Mesothelial cell of epicardium (in vitro differentiated cells): ENCODE data around the gene PPP2R2B. TPM values are rescaled to one million over a fixed set of nuclear protein-coding genes. Genes with fewer than 3 reads are reported as not detected.

ENCODE experiments used
- DNase-seq, 2 experiments: peaks; one replicate each; pipeline ENCODE4 v3.0.0; 2021; ENCODE audit warnings: low spot score in 2 of 2; ENCODE audit not compliant: unreplicated experiment in 2 of 2
- H3K27ac Mint-ChIP-seq: 2 replicates; pipeline ENCODE4 v1.8.0; 2021; ENCODE audit warnings: mixed read lengths
- H3K27me3 Mint-ChIP-seq: 2 replicates; pipeline ENCODE4 v1.8.0; 2021; ENCODE audit warnings: low read depth, mixed read lengths
- H3K36me3 Mint-ChIP-seq: 2 replicates; pipeline ENCODE4 v1.8.0; 2021; ENCODE audit warnings: mixed read lengths
- H3K4me1 Mint-ChIP-seq: 2 replicates; pipeline ENCODE4 v1.8.0; 2021; ENCODE audit warnings: mixed read lengths
- H3K4me3 Mint-ChIP-seq: 2 replicates; pipeline ENCODE4 v1.8.0; 2021; ENCODE audit warnings: mild to moderate bottlenecking, moderate library complexity, mixed read lengths
- H3K9me3 Mint-ChIP-seq: 2 replicates; pipeline ENCODE4 v1.8.0; 2021; ENCODE audit warnings: mixed read lengths
- total RNA-seq: library from RNA; stranded (reverse); gene quantifications from 3 replicates; pipeline ENCODE4 v1.2.1, GENCODE V29; 2021
- TF ChIP-seq, protein P1 (sequence below): fragments of 200-600 bp; sonication (generic); IDR thresholded peaks from one replicate; pipeline ENCODE4 v1.5.0; 2021; ENCODE audit warnings: antibody characterized with exemption; ENCODE audit not compliant: unreplicated experiment

PPP2R2B gene
- total RNA-seq, 1 donor from 2014 or later = 18.2 TPM

- H3K9me3 Mint-ChIP-seq = no peaks in the 10 kb centered on the region
- no peak overlapping the region for H3K27ac Mint-ChIP-seq
- no peak overlapping the region for H3K4me3 Mint-ChIP-seq
- no peaks in the 10 kb centered on the region for H3K27me3 Mint-ChIP-seq
- TF ChIP-seq, protein P1, sequence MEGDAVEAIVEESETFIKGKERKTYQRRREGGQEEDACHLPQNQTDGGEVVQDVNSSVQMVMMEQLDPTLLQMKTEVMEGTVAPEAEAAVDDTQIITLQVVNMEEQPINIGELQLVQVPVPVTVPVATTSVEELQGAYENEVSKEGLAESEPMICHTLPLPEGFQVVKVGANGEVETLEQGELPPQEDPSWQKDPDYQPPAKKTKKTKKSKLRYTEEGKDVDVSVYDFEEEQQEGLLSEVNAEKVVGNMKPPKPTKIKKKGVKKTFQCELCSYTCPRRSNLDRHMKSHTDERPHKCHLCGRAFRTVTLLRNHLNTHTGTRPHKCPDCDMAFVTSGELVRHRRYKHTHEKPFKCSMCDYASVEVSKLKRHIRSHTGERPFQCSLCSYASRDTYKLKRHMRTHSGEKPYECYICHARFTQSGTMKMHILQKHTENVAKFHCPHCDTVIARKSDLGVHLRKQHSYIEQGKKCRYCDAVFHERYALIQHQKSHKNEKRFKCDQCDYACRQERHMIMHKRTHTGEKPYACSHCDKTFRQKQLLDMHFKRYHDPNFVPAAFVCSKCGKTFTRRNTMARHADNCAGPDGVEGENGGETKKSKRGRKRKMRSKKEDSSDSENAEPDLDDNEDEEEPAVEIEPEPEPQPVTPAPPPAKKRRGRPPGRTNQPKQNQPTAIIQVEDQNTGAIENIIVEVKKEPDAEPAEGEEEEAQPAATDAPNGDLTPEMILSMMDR = no peak
- no peaks in the 10 kb centered on the region for H3K36me3 Mint-ChIP-seq
- DNase-seq = no peak
- peaks cover 25% of the 10 kb centered on the region for H3K4me1 Mint-ChIP-seq
Observed at GRCh38 chr5:146671561-146672295, 206.8 kb downstream of the PPP2R2B start.

GRCh38 chr5:146669656-146670055 lies 208.9 kb downstream of the PPP2R2B start:
- Mint-ChIP-seq H3K27ac (no peak overlapping the region), H3K4me1 (peaks cover 10% of the 10 kb centered on the region), H3K36me3 (peaks cover 7% of the 10 kb centered on the region), H3K9me3 (peaks cover 1% of the 10 kb centered on the region), H3K27me3 (no peaks in the 10 kb centered on the region), H3K4me3 (no peak overlapping the region)
- DNase-seq = no peak
- TF ChIP-seq, protein P1 = no peak

DNA sequence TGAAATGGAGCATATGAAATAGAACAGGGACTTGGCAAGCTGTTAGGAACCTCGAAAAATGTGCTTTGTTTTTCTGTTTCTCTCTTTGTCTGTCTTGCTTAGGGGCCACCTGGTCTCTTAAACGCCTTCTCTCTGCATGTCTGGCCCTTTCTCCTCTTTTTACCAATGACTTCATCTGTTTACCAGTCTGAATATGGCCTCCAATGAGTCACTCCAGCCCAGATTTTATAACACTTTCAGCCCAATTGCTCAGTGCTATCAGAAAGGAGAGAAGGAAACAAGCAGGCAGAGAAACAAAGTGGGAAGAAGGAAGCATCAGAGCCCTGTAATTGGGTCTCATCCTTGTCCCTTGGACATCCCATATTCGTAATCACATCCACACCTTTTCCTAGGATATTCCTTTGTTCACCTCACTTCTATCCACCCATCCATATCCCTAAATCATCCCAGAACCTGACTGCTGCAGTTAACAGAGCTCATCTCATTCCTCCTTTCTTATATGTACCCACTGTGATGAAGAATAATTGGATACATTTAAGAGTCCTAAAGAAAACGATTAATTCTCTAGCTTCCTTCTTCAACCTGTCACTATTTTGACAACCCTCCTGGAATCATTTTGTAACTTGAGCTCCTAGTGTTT lies 210.8 kb downstream of the PPP2R2B start:
- peaks cover 14% of the 10 kb centered on the region for H3K36me3 Mint-ChIP-seq
- no peaks in the 10 kb centered on the region for H3K27me3 Mint-ChIP-seq
- no peak overlapping the region for H3K27ac Mint-ChIP-seq
- peaks cover 5% of the 10 kb centered on the region for H3K4me1 Mint-ChIP-seq
- no peak for DNase-seq
- TF ChIP-seq, protein P1 = no peak
- H3K9me3 Mint-ChIP-seq = peaks cover 7% of the 10 kb centered on the region
- H3K4me3 Mint-ChIP-seq = no peak overlapping the region

DNA sequence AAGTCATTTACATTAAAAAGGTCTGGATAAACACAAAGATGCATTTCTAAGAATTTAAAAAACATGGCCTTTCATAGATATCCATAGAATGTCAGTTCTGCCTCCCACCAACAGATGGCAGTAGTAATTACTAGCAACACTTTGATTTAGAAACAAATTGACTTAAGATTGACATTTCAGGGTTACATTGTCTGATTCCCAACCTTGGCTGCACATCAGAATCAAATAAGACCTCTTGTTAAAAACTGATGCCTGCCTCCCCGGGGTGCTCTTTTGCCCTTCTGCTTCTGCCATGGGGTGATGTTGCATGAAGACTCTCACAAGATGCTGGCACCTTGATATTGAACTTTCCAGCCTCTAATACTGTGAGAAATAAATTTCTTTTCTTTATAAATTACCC lies 216.3 kb downstream of the PPP2R2B start:
- DNase-seq = no peak
- peaks cover 10% of the 10 kb centered on the region for H3K9me3 Mint-ChIP-seq
- TF ChIP-seq, protein P1 = peak; percentile 60
- H3K36me3 Mint-ChIP-seq = peaks cover 14% of the 10 kb centered on the region
- H3K4me3 Mint-ChIP-seq = no peak overlapping the region
- H3K4me1 Mint-ChIP-seq = no peaks in the 10 kb centered on the region
- no peak overlapping the region for H3K27ac Mint-ChIP-seq
- no peaks in the 10 kb centered on the region for H3K27me3 Mint-ChIP-seq

DNA sequence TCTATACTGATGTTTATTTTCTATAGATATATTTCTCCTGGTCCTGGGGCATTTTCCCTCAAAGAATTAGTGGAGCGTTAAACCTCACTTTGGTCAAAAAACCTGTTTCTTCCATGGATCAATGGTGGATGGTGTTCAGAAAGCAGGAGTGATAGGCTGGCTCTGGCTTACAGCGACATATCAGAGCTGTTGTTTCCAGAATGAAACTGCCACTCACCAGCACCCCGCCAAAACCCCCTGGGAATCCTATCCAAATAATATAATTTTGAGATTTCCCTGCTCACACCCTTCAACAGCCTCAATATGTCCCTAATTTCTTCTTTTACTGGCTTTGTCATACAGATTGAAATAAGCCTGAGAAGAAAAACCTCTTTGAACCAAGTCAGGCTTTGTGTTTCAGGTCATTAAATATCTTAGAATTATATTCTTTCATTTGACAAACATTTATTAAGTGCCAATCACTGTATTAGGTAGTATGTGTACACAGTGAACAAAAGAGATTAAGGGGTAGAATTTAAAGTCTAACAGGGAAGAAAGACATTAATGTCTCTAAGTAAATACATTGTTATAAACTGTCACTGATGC lies 218.1 kb downstream of the PPP2R2B start:
- Mint-ChIP-seq H3K27ac (no peak overlapping the region), H3K9me3 (peaks cover 10% of the 10 kb centered on the region), H3K4me1 (peaks cover 3% of the 10 kb centered on the region), H3K4me3 (no peak overlapping the region), H3K36me3 (peaks cover 15% of the 10 kb centered on the region), H3K27me3 (no peaks in the 10 kb centered on the region)
- DNase-seq = no peak
- TF ChIP-seq, protein P1 = no peak
